IPS DF 6.9 (cell line): ENCODE measurements around the gene ARL15.

Experiments
- DNase-seq: peaks from one replicate; pipeline ENCODE4 v3.0.0-alpha.2; 2013; ENCODE audit warnings: low read depth, low spot score
- H3K27ac ChIP-seq: one replicate; pipeline ENCODE4 v1.5.1; 2013; ENCODE audit warnings: low read length, control low read depth
- H3K27me3 ChIP-seq: 2 replicates; pipeline ENCODE4 v1.6.1; 2013; ENCODE audit warnings: mild to moderate bottlenecking, low read length; ENCODE audit not compliant: control insufficient read depth, insufficient read depth
- H3K36me3 ChIP-seq: 2 replicates; pipeline ENCODE4 v1.6.1; 2013; ENCODE audit warnings: low read length; ENCODE audit not compliant: control insufficient read depth, insufficient read depth
- H3K4me1 ChIP-seq: 2 replicates; pipeline ENCODE4 v1.6.1; 2013; ENCODE audit warnings: low read length; ENCODE audit not compliant: control insufficient read depth, insufficient read depth
- H3K4me3 ChIP-seq: 2 replicates; pipeline ENCODE4 v1.5.1; 2013; ENCODE audit warnings: mild to moderate bottlenecking, low read length
- H3K9me3 ChIP-seq: 2 replicates; pipeline ENCODE4 v1.6.1; 2013; ENCODE audit warnings: low read length, inconsistent platforms; ENCODE audit not compliant: control insufficient read depth, insufficient read depth
- WGBS: extraction: QIAGEN DNeasy Blood & Tissue Kit; methylation state at CpG from one replicate; pipeline ENCODE4 v1.1.7; 2013; ENCODE audit warnings: mixed read lengths, missing lambda C conversion rate; ENCODE audit not compliant: insufficient read length, insufficient coverage; 5-methylcytosine and 5-hydroxymethylcytosine counted together

Gene ARL15

DNA sequence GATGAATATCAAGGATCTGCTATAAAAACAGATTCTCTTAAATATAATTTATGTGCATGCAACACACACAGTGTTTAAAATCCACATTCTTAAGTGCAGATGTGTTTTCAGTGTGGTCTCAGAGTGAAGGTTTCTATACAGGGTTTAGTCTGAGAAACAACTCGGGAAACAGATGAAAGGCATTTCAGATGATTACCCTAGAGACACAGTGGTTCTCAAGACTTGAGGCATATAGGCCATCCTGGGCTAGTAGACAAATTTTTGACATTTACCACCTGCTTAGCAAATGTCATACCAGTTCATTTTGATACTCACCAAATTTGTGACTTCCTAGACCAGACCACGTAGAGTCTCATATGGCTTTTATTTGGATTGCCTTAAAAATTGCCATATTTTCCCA lies 216.5 kb downstream of the ARL15 start:
- Histone ChIP-seq H3K9me3 (no peaks in the 10 kb centered on the region), H3K4me1 (0 out of 2 replicates have a peak, but pooled peaks cover 1% of the 10 kb centered on the region), H3K36me3 (no peaks in the 10 kb centered on the region), H3K27ac (no peak overlapping the region), H3K4me3 (no peak overlapping the region), H3K27me3 (no peaks in the 10 kb centered on the region)
- DNase-seq: no peak
- WGBS: no CpG with 5 or more reads among the region's 2 CpGs

DNA sequence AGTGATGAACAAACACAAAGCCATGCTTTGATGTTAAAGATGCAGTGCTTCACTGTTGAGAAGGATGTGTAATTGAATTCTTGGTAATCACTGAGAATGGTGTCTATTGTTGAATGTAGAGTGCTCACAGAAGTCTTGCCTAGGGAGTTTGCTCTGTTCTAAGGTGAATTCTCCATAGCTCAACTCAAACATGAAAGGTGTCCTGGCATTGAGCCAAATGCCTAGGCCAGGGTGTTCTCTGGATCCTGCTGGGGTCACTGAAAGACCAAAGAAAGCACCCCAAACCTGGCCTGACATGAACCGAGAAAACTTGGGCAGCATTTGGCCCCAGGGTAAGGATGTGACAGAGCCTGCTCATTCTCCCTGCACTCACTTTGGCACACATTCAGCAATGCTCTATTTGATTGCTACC lies 217.3 kb downstream of the ARL15 start:
- WGBS: no CpG with 5 or more reads among the region's 1 CpG
- Histone ChIP-seq H3K27me3 (no peaks in the 10 kb centered on the region), H3K4me3 (no peak overlapping the region), H3K36me3 (no peaks in the 10 kb centered on the region), H3K4me1 (0 out of 2 replicates have a peak, but pooled peaks cover 1% of the 10 kb centered on the region), H3K27ac (no peak overlapping the region), H3K9me3 (no peaks in the 10 kb centered on the region)
- DNase-seq: no peak

DNA sequence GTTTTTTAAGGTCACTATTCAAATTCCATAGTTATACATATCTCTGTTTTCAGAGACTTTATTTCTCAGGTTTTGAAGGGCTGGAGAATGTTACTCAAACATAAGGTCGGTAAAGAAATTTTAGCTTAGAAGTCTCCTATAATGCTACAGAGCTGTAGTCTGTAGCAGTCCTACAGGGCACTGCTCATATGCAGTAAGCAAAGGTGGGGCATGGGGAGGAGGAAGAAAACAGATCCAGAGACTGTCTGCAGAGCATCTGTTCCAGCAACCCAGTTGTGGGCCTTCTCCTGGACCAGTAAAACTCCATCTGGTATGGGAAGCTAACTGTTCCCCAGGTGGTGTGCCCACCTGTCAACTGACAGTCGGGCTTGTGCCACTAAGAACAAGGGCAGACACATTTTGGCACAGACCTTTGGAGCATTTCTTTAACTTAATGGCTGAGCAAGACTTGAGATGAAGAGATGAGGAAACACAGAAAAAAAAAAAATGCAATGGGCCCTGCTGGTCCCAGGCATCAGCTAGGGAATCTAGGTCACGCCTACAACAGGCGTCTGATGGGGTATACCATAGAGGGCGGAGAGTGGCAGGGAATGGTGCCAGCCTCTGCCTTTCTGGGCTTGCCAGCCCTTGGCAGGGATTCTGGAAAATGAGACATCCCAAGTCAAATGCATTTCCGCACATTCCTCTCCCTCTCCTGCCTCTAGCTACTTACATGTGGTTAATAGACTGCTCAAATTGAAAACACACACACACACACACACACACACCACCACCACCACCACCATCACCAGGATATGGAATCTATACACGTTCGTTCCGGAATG lies 218.9 kb downstream of the ARL15 start:
- H3K27ac ChIP-seq: no peak overlapping the region
- no peak for DNase-seq
- H3K4me3 ChIP-seq: no peak overlapping the region
- H3K9me3 ChIP-seq: no peaks in the 10 kb centered on the region
- no peaks in the 10 kb centered on the region for H3K36me3 ChIP-seq
- H3K4me1 ChIP-seq: 0 out of 2 replicates have a peak, but pooled peaks cover 1% of the 10 kb centered on the region
- no CpG with 5 or more reads among the region's 9 CpGs for WGBS
- H3K27me3 ChIP-seq: no peaks in the 10 kb centered on the region

DNA sequence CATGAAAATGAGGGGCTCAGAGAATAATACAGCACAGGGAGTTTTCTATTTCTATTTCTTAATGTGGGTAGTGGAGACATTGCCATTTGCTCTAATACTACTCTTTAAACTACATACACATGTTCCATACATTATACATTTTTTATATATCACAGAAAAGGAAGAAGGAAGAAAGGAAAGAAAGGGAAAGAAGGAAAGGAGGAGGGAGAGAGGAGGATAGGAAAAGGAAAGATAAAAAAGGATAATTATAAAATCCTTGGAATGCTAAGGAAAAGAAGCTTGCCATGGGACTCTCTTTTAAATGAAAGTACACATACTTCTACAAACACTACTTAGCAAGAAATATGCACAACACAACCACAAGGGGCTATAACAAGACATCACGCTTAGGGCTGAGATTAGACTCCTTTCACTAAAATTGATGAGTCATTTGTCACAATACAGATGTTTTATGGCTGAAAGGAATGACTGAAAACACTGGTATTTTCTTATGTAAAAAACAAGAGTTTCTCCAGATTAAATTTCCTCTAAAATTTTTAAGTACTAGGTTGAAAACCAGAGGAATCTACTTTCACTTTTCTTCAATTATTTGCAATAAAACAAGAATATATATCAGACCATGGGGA lies 219.8 kb downstream of the ARL15 start:
- H3K27ac ChIP-seq: no peak overlapping the region
- H3K4me1 ChIP-seq: 0 out of 2 replicates have a peak, but pooled peaks cover 1% of the 10 kb centered on the region
- no peaks in the 10 kb centered on the region for H3K27me3 ChIP-seq
- H3K4me3 ChIP-seq: no peak overlapping the region
- WGBS: no CpG with 5 or more reads among the region's 1 CpG
- no peak for DNase-seq
- H3K9me3 ChIP-seq: no peaks in the 10 kb centered on the region
- H3K36me3 ChIP-seq: no peaks in the 10 kb centered on the region

GRCh38 chr5:54088081-54088480 lies 222.3 kb downstream of the ARL15 start:
- Histone ChIP-seq H3K36me3 (no peaks in the 10 kb centered on the region), H3K27ac (no peak overlapping the region), H3K27me3 (no peaks in the 10 kb centered on the region), H3K4me3 (no peak overlapping the region), H3K9me3 (no peaks in the 10 kb centered on the region), H3K4me1 (0 out of 2 replicates have a peak, but pooled peaks cover under 1% of the 10 kb centered on the region)
- no peak for DNase-seq
- no CpG with 5 or more reads among the region's 2 CpGs for WGBS

- Histone ChIP-seq H3K36me3 (no peaks in the 10 kb centered on the region), H3K27me3 (no peaks in the 10 kb centered on the region), H3K4me1 (no peaks in the 10 kb centered on the region), H3K4me3 (no peak overlapping the region), H3K9me3 (no peaks in the 10 kb centered on the region), H3K27ac (no peak overlapping the region)
- no peak for DNase-seq
- no CpG with 5 or more reads among the region's 2 CpGs for WGBS
These were observed 222.9 kb downstream of the ARL15 start for GRCh38 chr5:54087436-54087835.

DNA sequence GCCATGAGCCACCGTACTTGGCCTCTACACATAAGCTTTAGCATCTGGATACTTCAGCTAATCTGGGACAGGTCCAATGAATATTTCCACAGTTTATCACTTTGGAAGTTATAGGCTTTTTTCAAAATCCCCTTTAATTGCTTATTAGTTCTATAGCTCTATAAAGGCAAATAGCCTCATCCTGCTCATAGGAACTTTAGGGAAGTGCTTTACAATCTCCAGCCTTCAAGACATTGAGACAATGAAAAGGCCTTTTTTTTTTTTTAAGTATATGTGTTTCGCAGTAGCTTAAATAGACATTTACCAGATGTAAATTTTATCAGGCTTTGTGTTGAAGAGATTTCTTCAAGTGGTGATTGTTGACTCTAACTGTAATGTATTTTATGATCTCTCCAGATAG lies 224.2 kb downstream of the ARL15 start:
- H3K27ac ChIP-seq: no peak overlapping the region
- H3K9me3 ChIP-seq: no peaks in the 10 kb centered on the region
- no peaks in the 10 kb centered on the region for H3K36me3 ChIP-seq
- H3K4me1 ChIP-seq: no peaks in the 10 kb centered on the region
- no peaks in the 10 kb centered on the region for H3K27me3 ChIP-seq
- H3K4me3 ChIP-seq: no peak overlapping the region
- DNase-seq: no peak
- no CpG with 5 or more reads among the region's 2 CpGs for WGBS

DNA sequence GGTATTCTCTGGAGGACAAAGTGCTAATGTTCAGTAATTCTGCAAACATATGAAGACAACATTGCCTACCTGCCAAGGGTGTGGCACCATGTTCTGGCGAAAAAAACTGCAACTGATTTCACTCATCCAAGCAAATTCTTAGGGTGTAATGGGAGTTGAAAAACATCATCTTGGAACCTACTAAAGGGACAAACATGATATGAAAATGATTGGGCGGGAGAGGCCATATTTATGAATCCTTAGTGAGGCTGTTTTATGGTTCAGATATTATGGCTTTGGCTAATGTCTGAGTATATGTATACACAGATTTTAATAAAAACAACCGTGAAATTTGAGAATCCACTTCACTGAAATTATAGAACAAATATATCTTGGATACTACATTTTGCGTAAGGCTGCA lies 225.7 kb downstream of the ARL15 start:
- Histone ChIP-seq H3K9me3 (no peaks in the 10 kb centered on the region), H3K36me3 (no peaks in the 10 kb centered on the region), H3K4me1 (no peaks in the 10 kb centered on the region), H3K4me3 (no peak overlapping the region), H3K27ac (no peak overlapping the region), H3K27me3 (no peaks in the 10 kb centered on the region)
- no peak for DNase-seq
- no CpG with 5 or more reads among the region's 4 CpGs for WGBS

DNA sequence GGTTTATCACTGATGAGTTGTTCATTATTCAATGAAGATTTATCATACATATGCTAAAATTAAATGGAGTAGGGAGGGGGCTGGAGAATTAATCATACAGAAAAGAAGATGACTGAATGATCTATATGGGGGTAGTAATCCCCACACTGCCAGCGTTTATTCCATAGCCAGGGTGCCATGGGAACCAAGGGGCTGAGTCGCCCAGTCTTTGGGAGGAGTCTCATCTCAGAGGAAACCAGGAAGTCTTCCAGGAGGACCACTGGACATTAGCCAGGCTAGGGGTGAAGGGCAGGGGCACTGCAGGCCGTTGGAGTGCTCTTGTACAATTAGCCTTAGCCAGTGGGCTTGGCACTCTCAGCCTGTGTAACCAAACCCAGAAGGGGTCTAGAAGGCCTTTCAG lies 226.5 kb downstream of the ARL15 start:
- H3K4me3 ChIP-seq: no peak overlapping the region
- no peaks in the 10 kb centered on the region for H3K4me1 ChIP-seq
- H3K9me3 ChIP-seq: no peaks in the 10 kb centered on the region
- no CpG with 5 or more reads among the region's 3 CpGs for WGBS
- H3K27me3 ChIP-seq: no peaks in the 10 kb centered on the region
- no peak for DNase-seq
- H3K36me3 ChIP-seq: no peaks in the 10 kb centered on the region
- H3K27ac ChIP-seq: no peak overlapping the region

- H3K27ac ChIP-seq: no peak overlapping the region
- WGBS: no CpG with 5 or more reads among the region's 1 CpG
- no peaks in the 10 kb centered on the region for H3K4me1 ChIP-seq
- no peaks in the 10 kb centered on the region for H3K36me3 ChIP-seq
- no peak overlapping the region for H3K4me3 ChIP-seq
- H3K27me3 ChIP-seq: no peaks in the 10 kb centered on the region
- no peaks in the 10 kb centered on the region for H3K9me3 ChIP-seq
- no peak for DNase-seq
These were observed 227.1 kb downstream of the ARL15 start for GRCh38 chr5:54083245-54083644.
